ENCODE data around the gene CD79A. TPM values are rescaled to one million over a fixed set of nuclear protein-coding genes. Genes with fewer than 3 reads are reported as not detected.
"Not testable (repeated sequence)": the region's sequence is repeated elsewhere in the genome, so short reads cannot be mapped to it uniquely, and the experiment has no call there.

The CD79A gene
- total RNA-seq, 1 experiment from 2014 or later = not detected

GRCh38 chr19:41905273-41906002 lies 28.4 kb downstream of the CD79A start:
- no peak for DNase-seq (ENCODE audit: low spot score)

DNA sequence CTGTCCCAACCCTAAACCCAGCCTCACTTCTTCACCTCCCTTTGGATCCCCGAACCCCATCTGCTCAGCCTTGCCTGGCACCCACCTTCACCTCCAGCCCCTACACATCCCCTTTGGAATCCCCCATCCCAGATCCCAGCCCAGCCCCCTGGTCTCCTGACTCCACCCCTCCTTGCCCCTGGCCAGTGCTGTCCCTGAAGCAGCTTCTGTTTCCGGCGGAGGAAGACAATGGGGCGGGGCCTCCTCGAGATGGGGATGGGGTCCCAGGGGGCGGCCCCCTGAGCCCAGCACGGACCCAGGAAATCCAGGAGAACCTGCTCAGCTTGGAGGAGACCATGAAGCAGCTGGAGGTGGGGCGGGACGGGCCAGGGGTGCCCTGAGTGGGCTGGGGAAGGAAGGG lies 29.2 kb downstream of the CD79A start:
- no peak for DNase-seq (ENCODE audit: low spot score)

GRCh38 chr19:41906916-41907680 lies 30.0 kb downstream of the CD79A start:
- DNase-seq (ENCODE audit: low spot score) = no peak

- DNase-seq (ENCODE audit: low spot score) = no peak
Observed at GRCh38 chr19:41907994-41908615, 31.0 kb downstream of the CD79A start.

DNA sequence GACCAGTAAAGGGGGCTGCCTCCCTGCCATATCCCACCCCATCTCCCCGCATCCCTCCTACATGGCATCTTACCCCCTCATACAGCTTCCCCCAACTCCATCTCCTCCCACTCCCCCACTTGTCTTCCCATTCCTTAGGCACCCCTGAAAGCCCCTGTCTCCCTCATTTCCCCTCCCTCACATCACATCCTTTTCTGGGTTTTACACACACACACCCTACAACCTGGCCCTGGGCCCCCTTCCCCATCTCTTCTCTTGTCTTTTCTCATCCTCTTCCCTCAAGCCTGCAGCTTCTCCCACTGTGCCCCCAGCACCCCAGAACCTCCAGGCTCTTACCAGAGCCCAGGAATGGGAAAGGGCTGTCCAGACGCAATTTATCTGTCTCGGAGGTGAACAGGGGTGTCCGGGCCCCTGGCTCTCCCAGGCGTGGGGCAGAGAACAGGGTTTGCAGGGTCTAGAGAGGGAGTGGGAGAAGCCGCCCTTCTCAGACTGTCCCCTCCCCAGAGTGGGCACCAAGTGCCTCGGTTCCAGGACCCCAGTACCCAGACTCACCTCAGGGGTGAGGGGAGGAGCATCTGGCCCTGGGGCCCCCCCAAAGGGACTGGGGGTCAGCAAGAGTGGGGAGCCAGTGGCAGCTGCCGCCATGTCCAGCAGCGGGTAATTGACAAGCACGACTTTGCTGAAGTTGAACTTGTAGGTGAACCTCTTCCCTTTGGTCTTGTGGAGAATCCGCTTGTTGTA lies 31.8 kb downstream of the CD79A start:
- no peak for DNase-seq (ENCODE audit: low spot score)

- DNase-seq (ENCODE audit: low spot score) = no peak
Observed at GRCh38 chr19:41909706-41910105, 32.6 kb downstream of the CD79A start.

GRCh38 chr19:41910240-41910991 lies 33.3 kb downstream of the CD79A start:
- DNase-seq (ENCODE audit: low spot score) = no peak

DNA sequence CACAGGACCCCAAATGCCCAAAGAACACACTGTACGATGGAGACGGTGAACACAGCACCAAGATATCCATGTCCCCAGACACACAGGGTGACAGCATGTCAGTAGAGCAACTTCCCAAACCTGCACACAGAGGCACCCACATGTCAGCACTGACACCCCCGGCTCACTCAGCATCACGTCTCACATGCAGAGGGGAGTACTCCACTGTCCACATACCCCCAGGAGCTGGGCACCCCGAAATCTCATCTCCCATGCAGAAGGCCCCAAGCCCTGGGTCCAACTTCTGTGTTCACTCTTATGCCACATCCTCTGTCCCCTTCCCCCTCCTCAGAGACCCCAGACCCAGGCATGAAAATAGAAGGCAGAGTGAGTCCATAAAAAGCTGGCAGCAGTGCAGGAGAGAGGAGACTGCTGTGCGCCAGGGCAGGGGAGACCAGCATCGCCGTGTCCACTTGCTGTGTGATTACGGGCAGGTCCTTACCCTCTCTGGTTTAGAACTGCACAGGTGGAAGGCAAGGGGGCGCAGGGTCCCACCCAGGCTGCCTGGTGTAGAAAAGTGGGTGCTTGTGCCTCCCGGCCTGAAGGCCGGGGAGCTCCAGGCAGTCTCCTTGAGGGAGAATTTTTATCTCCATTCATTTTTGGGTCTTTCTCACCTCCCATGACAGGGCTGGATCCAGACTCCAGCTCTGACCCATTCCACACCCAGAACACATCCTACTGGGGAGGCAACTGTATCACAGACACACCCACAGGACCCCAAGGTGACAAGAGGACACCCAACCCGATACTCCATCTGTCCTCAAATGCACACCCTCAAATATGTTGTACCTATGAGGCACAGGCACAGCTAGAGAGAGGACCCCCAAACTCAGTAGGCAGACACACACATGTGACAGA lies 34.2 kb downstream of the CD79A start:
- DNase-seq (ENCODE audit: low spot score) = no peak

DNA sequence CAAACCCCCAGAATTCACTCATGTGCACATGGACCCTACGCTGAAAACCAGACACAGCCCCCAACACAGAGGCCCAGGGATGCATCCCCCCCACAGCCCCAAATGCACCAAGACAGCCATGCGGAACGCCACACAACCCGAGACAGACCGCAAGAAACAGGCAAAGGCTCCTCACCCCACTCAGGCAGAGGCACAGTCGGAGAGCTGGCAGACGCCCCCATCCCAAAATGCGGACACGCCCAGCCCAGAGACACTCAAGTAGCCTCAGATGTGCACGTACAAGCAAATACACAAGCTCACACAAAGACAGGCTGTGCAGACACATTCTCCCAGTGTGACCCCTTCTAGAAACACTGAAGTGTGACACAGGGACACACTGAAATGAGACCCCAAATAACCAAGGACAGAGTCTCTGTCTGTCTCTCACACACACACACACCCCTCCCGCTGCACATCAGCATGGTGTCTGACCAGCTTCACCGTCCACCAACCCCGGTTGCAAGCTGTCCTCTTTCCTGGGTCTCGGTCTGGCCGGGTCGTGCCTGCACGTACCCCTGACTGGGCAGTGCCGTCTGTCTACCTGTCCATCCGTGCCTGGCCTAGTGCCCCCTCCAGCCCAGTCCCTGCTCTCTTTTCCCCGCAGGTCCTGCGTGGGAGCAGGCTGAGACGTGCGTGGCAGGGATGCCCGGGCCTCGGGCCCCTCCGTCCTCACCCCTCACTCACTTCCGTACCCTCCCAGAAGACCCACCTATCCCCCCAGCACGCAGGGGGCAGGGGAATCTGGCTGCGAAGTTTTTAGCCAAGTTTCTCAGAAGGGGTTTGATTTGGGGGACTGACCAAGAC lies 35.0 kb downstream of the CD79A start:
- no peak for DNase-seq (ENCODE audit: low spot score)

DNA sequence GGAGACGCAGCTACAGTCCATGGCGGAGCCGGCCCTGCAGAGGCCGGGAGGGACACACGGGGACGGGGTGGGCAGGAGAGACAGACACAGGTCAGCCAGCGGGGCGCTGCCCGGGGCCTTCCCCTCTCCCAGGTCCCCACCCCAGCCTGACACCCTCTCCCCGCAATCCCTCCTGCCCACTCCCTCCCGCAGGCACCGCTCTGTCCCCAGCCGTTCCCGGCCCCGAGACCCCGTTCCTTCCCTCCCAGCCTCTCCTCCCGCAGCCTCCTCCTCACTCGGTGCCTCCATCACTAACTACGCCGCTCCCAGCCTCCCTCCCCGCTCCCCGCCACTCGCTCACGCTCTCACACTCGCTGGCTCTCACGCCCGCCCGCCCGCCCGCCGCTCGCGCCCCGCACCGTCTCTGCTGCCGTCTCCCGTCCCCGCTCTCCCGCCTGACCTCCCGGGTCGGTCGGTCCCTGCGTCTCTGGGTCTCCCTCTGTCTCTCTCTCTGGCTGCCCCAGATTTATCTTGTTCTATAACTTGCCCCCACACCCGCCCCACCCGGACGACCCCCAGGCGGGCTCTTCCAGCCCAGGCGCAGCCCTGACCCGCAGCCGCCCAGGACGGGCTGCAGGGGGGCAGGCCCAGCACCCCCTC lies 35.9 kb downstream of the CD79A start:
- no peak for DNase-seq (ENCODE audit: low spot score)

- DNase-seq (ENCODE audit: low spot score) = no peak
Observed at GRCh38 chr19:41913538-41914423, 36.7 kb downstream of the CD79A start.

GRCh38 chr19:41914424-41914834 lies 37.4 kb downstream of the CD79A start:
- not testable (repeated sequence) for DNase-seq (ENCODE audit: low spot score)

DNA sequence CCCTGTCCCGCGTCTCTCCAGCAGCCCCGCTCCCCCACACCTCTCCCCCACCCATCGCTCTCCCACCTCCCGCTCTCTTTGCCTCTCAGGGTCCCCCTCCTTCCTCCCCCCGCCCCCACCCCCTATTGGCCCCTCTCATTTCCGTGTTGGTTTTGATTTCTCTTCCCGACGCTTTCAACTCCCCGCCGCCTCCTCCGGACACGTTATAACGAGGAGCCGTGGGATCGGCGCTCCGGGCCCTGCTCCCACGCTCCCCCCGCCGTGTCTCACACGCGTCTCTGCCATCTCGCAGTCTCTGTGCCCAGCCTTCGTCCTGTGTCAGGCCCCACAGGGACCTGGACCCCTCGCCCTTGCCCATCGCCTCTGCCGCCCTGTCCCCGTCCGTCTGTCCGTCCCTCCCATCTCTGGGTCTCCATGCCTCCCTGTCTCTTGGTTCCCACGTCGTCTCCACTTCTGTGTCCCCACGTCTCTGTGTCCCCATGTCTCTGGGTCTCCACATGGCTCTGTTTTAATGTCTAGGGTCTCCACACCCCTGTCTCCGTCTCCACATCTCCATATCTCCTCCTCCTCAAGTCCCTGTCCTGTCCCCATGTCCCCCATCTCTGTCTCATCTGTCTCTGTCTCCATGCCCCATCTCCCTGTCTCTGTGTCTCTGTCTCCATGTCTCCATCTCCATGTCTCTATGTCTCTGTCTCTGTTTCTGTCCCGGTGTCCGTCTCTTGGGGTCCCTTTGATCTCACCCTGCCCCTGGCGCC lies 38.1 kb downstream of the CD79A start:
- DNase-seq (ENCODE audit: low spot score) = no peak

DNA sequence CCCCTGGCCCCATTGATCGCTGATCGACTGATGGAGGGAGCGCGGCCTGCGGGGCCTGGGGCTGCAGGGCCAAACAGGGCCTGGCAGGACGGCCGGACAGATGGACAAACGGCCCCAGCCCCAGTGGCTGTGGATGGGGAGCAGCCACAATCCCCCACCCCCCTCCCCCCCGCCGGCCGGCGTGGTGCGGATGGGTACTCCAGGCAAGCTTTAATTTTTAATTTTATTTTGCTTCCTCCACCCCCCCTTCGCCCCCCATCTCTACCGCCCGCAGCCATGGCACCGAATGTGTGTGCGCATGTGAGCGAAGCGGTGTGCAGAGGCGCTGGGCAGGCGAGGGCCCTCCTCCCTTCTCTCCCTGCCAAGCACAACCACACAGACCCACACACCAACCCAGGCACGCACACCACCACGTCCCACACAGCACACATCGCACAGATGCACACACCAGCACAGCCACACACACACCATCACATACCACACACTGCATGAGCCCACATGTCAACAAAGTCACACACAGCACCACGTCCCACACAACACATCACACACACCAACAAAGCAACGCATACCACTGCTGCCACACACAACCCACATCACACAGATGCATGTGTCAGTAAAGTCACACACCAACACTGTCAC lies 38.8 kb downstream of the CD79A start:
- no peak for DNase-seq (ENCODE audit: low spot score)

- DNase-seq (ENCODE audit: low spot score) = no peak
Observed at GRCh38 chr19:41917676-41918075, 40.6 kb downstream of the CD79A start.

DNA sequence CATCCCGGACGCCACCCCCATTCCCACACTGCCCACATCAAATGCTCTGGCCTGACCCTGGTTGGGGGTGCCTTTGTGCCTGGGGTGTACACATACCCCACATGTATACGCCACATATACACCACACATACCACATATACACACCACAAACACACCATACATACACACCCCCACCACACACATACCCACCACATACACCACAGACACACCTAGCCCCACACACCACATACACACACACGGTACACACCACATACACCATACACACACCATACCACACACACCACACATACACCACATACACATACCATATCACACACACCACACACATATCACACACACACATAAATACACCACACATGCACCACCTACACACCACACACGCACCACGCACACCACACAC lies 41.0 kb downstream of the CD79A start:
- DNase-seq (ENCODE audit: low spot score) = no peak

Measured in A172 (cell line).